ENCODE data around the gene FKBP2. TPM values are rescaled to one million over a fixed set of nuclear protein-coding genes. Genes with fewer than 3 reads are reported as not detected.

Gene FKBP2
- polyA plus RNA-seq, result 100 to 1,000 TPM in 3 of 4 donors, 10 to 100 TPM in 1; 80.6 to 268 (median 213) TPM
- long read RNA-seq, donor 1, transcript FKBP2-202 (6 exons, 1,002 nt), result minor isoform, 20 of 176 reads
- long read RNA-seq, donor 1, transcript FKBP2-201 (6 exons, 657 nt), result major isoform, 68 of 176 reads
- long read RNA-seq, donor 1, partial matches to known transcripts, result 71 of 176 reads
- long read RNA-seq, donor 1, other reads (novel, unspliced or antisense), result 10 of 176 reads
- long read RNA-seq, donor 2, transcript FKBP2-201 (6 exons, 657 nt), result major isoform, 16 of 26 reads
- long read RNA-seq, donor 2, partial matches to known transcripts, result 5 of 26 reads
- long read RNA-seq, donor 2, other reads (novel, unspliced or antisense), result 0 of 26 reads
- long read RNA-seq, donor 3, transcript FKBP2-201 (6 exons, 657 nt), result major isoform, 16 of 54 reads
- long read RNA-seq, donor 3, transcript FKBP2-202 (6 exons, 1,002 nt), result minor isoform, 10 of 54 reads
- long read RNA-seq, donor 3, partial matches to known transcripts, result 18 of 54 reads
- long read RNA-seq, donor 3, other reads (novel, unspliced or antisense), result 6 of 54 reads
- long read RNA-seq, donor 4, partial matches to known transcripts, result 0 of 1 reads
- long read RNA-seq, donor 4, other reads (novel, unspliced or antisense), result 0 of 1 reads
- long read RNA-seq, donor 5, transcript FKBP2-201 (6 exons, 657 nt), result major isoform, 11 of 28 reads
- long read RNA-seq, donor 5, transcript FKBP2-202 (6 exons, 1,002 nt), result minor isoform, 6 of 28 reads
- long read RNA-seq, donor 5, partial matches to known transcripts, result 11 of 28 reads
- long read RNA-seq, donor 5, other reads (novel, unspliced or antisense), result 0 of 28 reads
- long read RNA-seq, donor 6, transcript FKBP2-202 (6 exons, 1,002 nt), result minor isoform, 11 of 73 reads
- long read RNA-seq, donor 6, transcript FKBP2-201 (6 exons, 657 nt), result major isoform, 25 of 73 reads
- long read RNA-seq, donor 6, partial matches to known transcripts, result 35 of 73 reads
- long read RNA-seq, donor 6, other reads (novel, unspliced or antisense), result 0 of 73 reads
- long read RNA-seq, donor 7, result 0 reads
- long read RNA-seq, donor 8, transcript FKBP2-201 (6 exons, 657 nt), result major isoform, 5 of 7 reads
- long read RNA-seq, donor 8, partial matches to known transcripts, result 0 of 7 reads
- long read RNA-seq, donor 8, other reads (novel, unspliced or antisense), result 0 of 7 reads
- long read RNA-seq, donor 9, transcript FKBP2-201 (6 exons, 657 nt), result major isoform, 11 of 16 reads
- long read RNA-seq, donor 9, partial matches to known transcripts, result 0 of 16 reads
- long read RNA-seq, donor 9, other reads (novel, unspliced or antisense), result 0 of 16 reads
- long read RNA-seq, donor 10, transcript FKBP2-201 (6 exons, 657 nt), result major isoform, 41 of 101 reads
- long read RNA-seq, donor 10, transcript FKBP2-202 (6 exons, 1,002 nt), result minor isoform, 15 of 101 reads
- long read RNA-seq, donor 10, partial matches to known transcripts, result 38 of 101 reads
- long read RNA-seq, donor 10, other reads (novel, unspliced or antisense), result 5 of 101 reads

- DNase-seq (peak; percentile 98 to 99), FAIRE-seq (no peak)
- Histone ChIP-seq H3K4me1 (ENCODE audit: control insufficient read depth in 3 of 3, insufficient read depth in 2 of 3, low read depth in 1 of 3, low read length in 2 of 3) (peaks cover 0 to 54% (median 0%) of the 10 kb centered on the region in 3 donors), H3K9me3 (ENCODE audit: control insufficient read depth in 2 of 2, insufficient read depth in 1 of 2, low read depth in 1 of 2, low read length in 1 of 2) (no peaks in the 10 kb centered on the region), H3K27me3 (ENCODE audit: control insufficient read depth in 3 of 3, insufficient read depth in 3 of 3, low read length in 3 of 3) (no peaks in the 10 kb centered on the region), H3K27ac (ENCODE audit: low read depth in 1 of 3, low read length in 2 of 3) (peak within 1 kb of the TSS; percentile 91 to 99 (median 99)), H3K36me3 (ENCODE audit: control insufficient read depth in 3 of 3, insufficient read depth in 2 of 3, low read depth in 1 of 3, low read length in 3 of 3) (peaks cover 0 to 70% (median 5%) of the 10 kb centered on the region in 3 donors), H3K4me3 (ENCODE audit: low read depth in 1 of 3, low read length in 3 of 3) (peak within 1 kb of the TSS; percentile 68 to 97 (median 74))
- WGBS, 3 donors, result 1% methylated on average over 55 to 58 of the region's 58 CpGs
Observed at GRCh38 chr11:64240435-64241240, at the start of gene FKBP2. Gene FKBP2 (plus strand): TSS chr11:64241095. CDS start chr11:64242388, 1,293 bp downstream.

- Histone ChIP-seq H3K9me3 (ENCODE audit: control insufficient read depth in 2 of 2, insufficient read depth in 1 of 2, low read depth in 1 of 2, low read length in 1 of 2) (no peaks in the 10 kb centered on the region), H3K4me1 (ENCODE audit: control insufficient read depth in 3 of 3, insufficient read depth in 2 of 3, low read depth in 1 of 3, low read length in 2 of 3) (no peaks in the 10 kb centered on the region), H3K36me3 (ENCODE audit: control insufficient read depth in 3 of 3, insufficient read depth in 2 of 3, low read depth in 1 of 3, low read length in 3 of 3) (peaks cover 18 to 77% (median 21%) of the 10 kb centered on the region in 3 donors), H3K4me3 (ENCODE audit: low read depth in 1 of 3, low read length in 3 of 3) (no peak overlapping the region), H3K27me3 (ENCODE audit: control insufficient read depth in 3 of 3, insufficient read depth in 3 of 3, low read length in 3 of 3) (no peaks in the 10 kb centered on the region), H3K27ac (ENCODE audit: low read depth in 1 of 3, low read length in 2 of 3) (no peak overlapping the region)
- DNase-seq, result no peak
- 93 to 98% (median 96%) methylated on average over 5 of the region's 5 CpGs for WGBS, 3 donors
- no peak for FAIRE-seq
Observed at GRCh38 chr11:64192434-64192833, 48.5 kb upstream of the FKBP2 start.

GRCh38 chr11:64196626-64197025 is 44.3 kb upstream of the FKBP2 start:
- WGBS, 3 donors, result 83 to 88% (median 85%) methylated on average over 9 of the region's 9 CpGs
- no peak overlapping the region for H3K4me3 ChIP-seq (ENCODE audit: low read depth in 1 of 3, low read length in 3 of 3)
- no peak overlapping the region for H3K27ac ChIP-seq (ENCODE audit: low read depth in 1 of 3, low read length in 2 of 3)
- no peak for DNase-seq
- no peak for FAIRE-seq
- H3K4me1 ChIP-seq (ENCODE audit: control insufficient read depth in 3 of 3, insufficient read depth in 2 of 3, low read depth in 1 of 3, low read length in 2 of 3), result no peaks in the 10 kb centered on the region
- H3K27me3 ChIP-seq (ENCODE audit: control insufficient read depth in 3 of 3, insufficient read depth in 3 of 3, low read length in 3 of 3), result no peaks in the 10 kb centered on the region
- no peaks in the 10 kb centered on the region for H3K9me3 ChIP-seq (ENCODE audit: control insufficient read depth in 2 of 2, insufficient read depth in 1 of 2, low read depth in 1 of 2, low read length in 1 of 2)
- H3K36me3 ChIP-seq (ENCODE audit: control insufficient read depth in 3 of 3, insufficient read depth in 2 of 3, low read depth in 1 of 3, low read length in 3 of 3), result peaks cover 25 to 88% (median 32%) of the 10 kb centered on the region in 3 donors

GRCh38 chr11:64198511-64198910 is 42.4 kb upstream of the FKBP2 start:
- Histone ChIP-seq H3K27me3 (ENCODE audit: control insufficient read depth in 3 of 3, insufficient read depth in 3 of 3, low read length in 3 of 3) (no peaks in the 10 kb centered on the region), H3K9me3 (ENCODE audit: control insufficient read depth in 2 of 2, insufficient read depth in 1 of 2, low read depth in 1 of 2, low read length in 1 of 2) (no peaks in the 10 kb centered on the region), H3K27ac (ENCODE audit: low read depth in 1 of 3, low read length in 2 of 3) (no peak overlapping the region), H3K4me3 (ENCODE audit: low read depth in 1 of 3, low read length in 3 of 3) (no peak overlapping the region), H3K4me1 (ENCODE audit: control insufficient read depth in 3 of 3, insufficient read depth in 2 of 3, low read depth in 1 of 3, low read length in 2 of 3) (no peaks in the 10 kb centered on the region), H3K36me3 (ENCODE audit: control insufficient read depth in 3 of 3, insufficient read depth in 2 of 3, low read depth in 1 of 3, low read length in 3 of 3) (peaks cover 23 to 89% (median 34%) of the 10 kb centered on the region in 3 donors)
- WGBS, 3 donors, result 87 to 97% (median 96%) methylated on average over 2 of the region's 2 CpGs
- FAIRE-seq (no peak), DNase-seq (no peak)

GRCh38 chr11:64201543-64201942 is 39.4 kb upstream of the FKBP2 start:
- DNase-seq, result no peak
- Histone ChIP-seq H3K36me3 (ENCODE audit: control insufficient read depth in 3 of 3, insufficient read depth in 2 of 3, low read depth in 1 of 3, low read length in 3 of 3) (peaks cover 11 to 91% (median 26%) of the 10 kb centered on the region in 3 donors), H3K27me3 (ENCODE audit: control insufficient read depth in 3 of 3, insufficient read depth in 3 of 3, low read length in 3 of 3) (no peaks in the 10 kb centered on the region), H3K27ac (ENCODE audit: low read depth in 1 of 3, low read length in 2 of 3) (no peak overlapping the region), H3K4me3 (ENCODE audit: low read depth in 1 of 3, low read length in 3 of 3) (no peak overlapping the region), H3K9me3 (ENCODE audit: control insufficient read depth in 2 of 2, insufficient read depth in 1 of 2, low read depth in 1 of 2, low read length in 1 of 2) (no peaks in the 10 kb centered on the region), H3K4me1 (ENCODE audit: control insufficient read depth in 3 of 3, insufficient read depth in 2 of 3, low read depth in 1 of 3, low read length in 2 of 3) (peaks cover 0 to 22% (median 0%) of the 10 kb centered on the region in 3 donors)
- no peak for FAIRE-seq
- 73 to 82% (median 79%) methylated on average over 3 of the region's 3 CpGs for WGBS, 3 donors

GRCh38 chr11:64202992-64203391 is 37.9 kb upstream of the FKBP2 start:
- Histone ChIP-seq H3K27me3 (ENCODE audit: control insufficient read depth in 3 of 3, insufficient read depth in 3 of 3, low read length in 3 of 3) (no peaks in the 10 kb centered on the region), H3K4me1 (ENCODE audit: control insufficient read depth in 3 of 3, insufficient read depth in 2 of 3, low read depth in 1 of 3, low read length in 2 of 3) (peaks cover 0 to 35% (median 0%) of the 10 kb centered on the region in 3 donors), H3K36me3 (ENCODE audit: control insufficient read depth in 3 of 3, insufficient read depth in 2 of 3, low read depth in 1 of 3, low read length in 3 of 3) (peaks cover 5 to 93% (median 18%) of the 10 kb centered on the region in 3 donors), H3K4me3 (ENCODE audit: low read depth in 1 of 3, low read length in 3 of 3) (no peak overlapping the region), H3K9me3 (ENCODE audit: control insufficient read depth in 2 of 2, insufficient read depth in 1 of 2, low read depth in 1 of 2, low read length in 1 of 2) (no peaks in the 10 kb centered on the region), H3K27ac (ENCODE audit: low read depth in 1 of 3, low read length in 2 of 3) (no peak overlapping the region)
- DNase-seq, result no peak
- FAIRE-seq, result no peak
- WGBS, 3 donors, result 96 to 98% (median 96%) methylated on average over 9 of the region's 9 CpGs

- Histone ChIP-seq H3K4me1 (ENCODE audit: control insufficient read depth in 3 of 3, insufficient read depth in 2 of 3, low read depth in 1 of 3, low read length in 2 of 3) (peaks cover 0 to 38% (median 0%) of the 10 kb centered on the region in 3 donors), H3K27me3 (ENCODE audit: control insufficient read depth in 3 of 3, insufficient read depth in 3 of 3, low read length in 3 of 3) (no peaks in the 10 kb centered on the region), H3K27ac (ENCODE audit: low read depth in 1 of 3, low read length in 2 of 3) (no peak overlapping the region), H3K4me3 (ENCODE audit: low read depth in 1 of 3, low read length in 3 of 3) (no peak overlapping the region), H3K36me3 (ENCODE audit: control insufficient read depth in 3 of 3, insufficient read depth in 2 of 3, low read depth in 1 of 3, low read length in 3 of 3) (peaks cover 5 to 93% (median 15%) of the 10 kb centered on the region in 3 donors), H3K9me3 (ENCODE audit: control insufficient read depth in 2 of 2, insufficient read depth in 1 of 2, low read depth in 1 of 2, low read length in 1 of 2) (no peaks in the 10 kb centered on the region)
- 90 to 92% (median 91%) methylated on average over 27 of the region's 27 CpGs for WGBS, 3 donors
- DNase-seq (no peak), FAIRE-seq (no peak)
Observed at GRCh38 chr11:64203421-64204079, 37.3 kb upstream of the FKBP2 start.
